ENCODE data around the gene MGRN1.

Gene MGRN1

GRCh38 chr16:4625560-4626159 is 1.0 kb downstream of the MGRN1 start:
- no peak for DNase-seq

GRCh38 chr16:4626396-4626795 is 1.8 kb downstream of the MGRN1 start:
- no peak for DNase-seq

GRCh38 chr16:4628283-4628682 is 3.7 kb downstream of the MGRN1 start:
- no peak for DNase-seq

GRCh38 chr16:4631444-4631843 is 6.8 kb downstream of the MGRN1 start:
- DNase-seq = no peak

GRCh38 chr16:4633910-4634635 is 9.4 kb downstream of the MGRN1 start:
- DNase-seq = no peak

GRCh38 chr16:4634768-4635167 is 10.1 kb downstream of the MGRN1 start:
- no peak for DNase-seq

- no peak for DNase-seq
Measured at GRCh38 chr16:4636196-4636595, 11.6 kb downstream of the MGRN1 start.

- DNase-seq = no peak
Measured at GRCh38 chr16:4637501-4638166, 13.0 kb downstream of the MGRN1 start.

GRCh38 chr16:4639899-4640509 is 15.4 kb downstream of the MGRN1 start:
- DNase-seq = no peak

- DNase-seq = no peak
Measured at GRCh38 chr16:4640572-4641305, 16.1 kb downstream of the MGRN1 start.

- no peak for DNase-seq
Measured at GRCh38 chr16:4641306-4641687, 16.7 kb downstream of the MGRN1 start.

GRCh38 chr16:4641895-4642294 is 17.3 kb downstream of the MGRN1 start:
- DNase-seq = no peak

- DNase-seq = no peak
Measured at GRCh38 chr16:4646773-4647643, 22.4 kb downstream of the MGRN1 start.

- DNase-seq = no peak
Measured at GRCh38 chr16:4647644-4647980, 23.0 kb downstream of the MGRN1 start.

- no peak for DNase-seq
Measured at GRCh38 chr16:4648917-4649316, 24.3 kb downstream of the MGRN1 start.

- DNase-seq = no peak
Measured at GRCh38 chr16:4649744-4650442, 25.3 kb downstream of the MGRN1 start.

- peak; percentile 62 for DNase-seq
Measured at GRCh38 chr16:4650443-4651074, 25.9 kb downstream of the MGRN1 start.

GRCh38 chr16:4651827-4652226 is 27.2 kb downstream of the MGRN1 start:
- DNase-seq = no peak

GRCh38 chr16:4652561-4652960 is 27.9 kb downstream of the MGRN1 start:
- DNase-seq = no peak

GRCh38 chr16:4654011-4654963 is 29.7 kb downstream of the MGRN1 start:
- no peak for DNase-seq

All from fibroblast of skin of right biceps (primary cell).